Hindlimb muscle (tissue), 1 donor: ENCODE measurements around the gene GLB1L. TPM values are rescaled to one million over a fixed set of nuclear protein-coding genes. Genes with fewer than 3 reads are reported as not detected.

Source experiments
- DNase-seq: peaks from one replicate; pipeline ENCODE4 v3.0.0-alpha.2; 2013
- polyA plus RNA-seq: library from polyadenylated mRNA; unstranded; fragments of 120-200 nt; gene quantifications from one replicate; pipeline ENCODE4 v1.2.1, GENCODE V29; 2013; ENCODE audit not compliant: insufficient read length

The GLB1L gene
- polyA plus RNA-seq, 1 donor, result 4.4 TPM

DNA sequence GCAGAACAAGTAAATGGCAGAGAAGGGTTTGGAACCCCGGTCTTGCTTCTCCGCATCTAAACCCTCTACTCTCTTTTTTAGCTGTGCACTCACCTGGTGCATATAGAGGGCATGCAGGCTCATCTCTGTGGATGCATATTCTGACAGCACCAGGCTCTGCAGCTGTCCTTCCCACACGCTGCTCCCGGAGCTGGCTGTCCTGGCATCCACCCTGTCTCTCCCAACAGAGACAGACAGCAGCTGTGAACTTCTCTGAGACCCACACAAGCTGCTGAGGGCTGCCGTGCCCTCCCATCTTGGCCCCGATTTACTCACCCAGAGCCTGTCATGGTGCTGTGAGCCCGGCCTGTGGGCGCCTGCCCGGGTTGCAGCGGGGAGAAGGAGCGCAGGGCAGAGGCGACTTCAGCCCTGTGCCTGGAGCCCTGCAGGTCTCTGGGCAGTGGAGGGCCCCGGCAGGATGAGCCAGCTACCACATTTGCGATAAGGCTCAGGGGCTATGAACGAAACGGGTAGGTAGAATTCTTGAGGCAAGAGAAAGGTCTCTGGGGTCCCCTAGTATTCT lies 23.2 kb downstream of the GLB1L start:
- no peak for DNase-seq

DNA sequence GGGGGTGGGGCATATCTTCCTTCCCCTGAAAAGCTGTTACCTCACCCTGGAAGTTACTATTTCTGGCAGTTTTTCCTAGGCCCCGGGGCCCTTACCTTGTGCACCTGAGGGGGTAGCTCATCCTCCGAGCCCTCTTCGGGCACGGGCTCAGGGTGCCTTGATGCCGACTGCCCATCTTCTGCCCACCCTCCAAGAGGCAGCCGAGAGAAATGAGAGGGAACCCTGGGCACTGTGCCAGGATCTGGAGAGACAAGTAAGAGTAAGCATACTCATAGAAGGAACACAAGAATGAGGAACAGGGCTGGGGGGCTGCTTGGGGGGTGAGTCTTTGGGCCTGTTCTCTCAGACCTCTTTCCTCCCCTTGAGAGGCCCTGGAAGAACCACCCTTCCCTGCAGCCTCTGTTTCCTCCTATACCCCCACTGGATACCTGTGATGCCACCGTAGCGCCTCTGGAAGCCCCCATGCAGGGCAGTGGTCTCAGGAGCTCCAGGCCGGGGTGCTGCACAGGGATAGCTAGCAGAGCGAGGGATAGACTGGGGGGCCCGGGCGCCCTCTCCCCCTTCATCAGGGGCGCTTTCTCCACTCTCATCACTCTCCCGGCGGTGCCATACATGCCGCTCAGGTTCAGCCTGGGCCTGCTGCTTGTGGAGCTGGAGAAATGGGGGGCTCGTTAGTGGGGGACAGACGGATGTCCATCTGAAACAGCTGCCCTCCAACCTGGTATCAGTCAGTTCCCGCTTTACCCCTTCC lies 24.4 kb downstream of the GLB1L start:
- DNase-seq, result no peak

DNA sequence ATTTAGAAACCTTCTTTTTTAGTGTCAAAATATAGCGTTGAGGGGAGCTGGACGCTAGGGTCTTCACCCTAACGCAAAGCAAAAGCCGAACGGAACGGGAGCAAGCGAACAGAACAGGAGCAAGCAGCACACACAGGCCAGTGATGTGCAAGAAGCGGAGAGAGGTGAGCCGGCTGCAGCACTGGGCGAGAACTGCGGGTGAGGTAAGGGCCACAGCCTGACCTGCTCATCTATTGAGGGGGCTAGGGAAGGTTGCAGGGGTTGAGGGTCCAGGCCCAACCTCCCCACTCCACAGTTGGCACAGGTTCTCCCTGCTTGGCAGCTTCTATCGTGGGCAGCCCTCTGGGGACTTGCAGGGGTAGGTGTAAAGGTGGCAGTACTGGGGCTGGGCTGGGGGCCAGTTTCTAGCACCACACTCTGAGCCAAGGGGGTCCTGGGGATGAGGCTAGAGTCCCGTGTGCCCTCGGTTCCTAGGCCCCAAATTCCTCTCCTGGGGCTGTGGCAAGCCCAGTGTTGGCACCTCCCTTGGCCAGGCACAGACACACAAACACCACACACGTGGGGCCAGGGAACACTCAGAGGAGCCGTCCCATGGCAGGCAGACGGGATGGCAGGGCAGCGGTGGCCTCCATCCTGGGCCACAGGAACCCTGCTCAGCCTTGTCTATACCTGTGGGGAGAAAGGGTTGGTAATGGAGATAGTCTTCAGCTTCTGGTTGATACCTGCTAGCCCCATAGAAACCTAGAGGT lies 25.3 kb downstream of the GLB1L start:
- no peak for DNase-seq

DNA sequence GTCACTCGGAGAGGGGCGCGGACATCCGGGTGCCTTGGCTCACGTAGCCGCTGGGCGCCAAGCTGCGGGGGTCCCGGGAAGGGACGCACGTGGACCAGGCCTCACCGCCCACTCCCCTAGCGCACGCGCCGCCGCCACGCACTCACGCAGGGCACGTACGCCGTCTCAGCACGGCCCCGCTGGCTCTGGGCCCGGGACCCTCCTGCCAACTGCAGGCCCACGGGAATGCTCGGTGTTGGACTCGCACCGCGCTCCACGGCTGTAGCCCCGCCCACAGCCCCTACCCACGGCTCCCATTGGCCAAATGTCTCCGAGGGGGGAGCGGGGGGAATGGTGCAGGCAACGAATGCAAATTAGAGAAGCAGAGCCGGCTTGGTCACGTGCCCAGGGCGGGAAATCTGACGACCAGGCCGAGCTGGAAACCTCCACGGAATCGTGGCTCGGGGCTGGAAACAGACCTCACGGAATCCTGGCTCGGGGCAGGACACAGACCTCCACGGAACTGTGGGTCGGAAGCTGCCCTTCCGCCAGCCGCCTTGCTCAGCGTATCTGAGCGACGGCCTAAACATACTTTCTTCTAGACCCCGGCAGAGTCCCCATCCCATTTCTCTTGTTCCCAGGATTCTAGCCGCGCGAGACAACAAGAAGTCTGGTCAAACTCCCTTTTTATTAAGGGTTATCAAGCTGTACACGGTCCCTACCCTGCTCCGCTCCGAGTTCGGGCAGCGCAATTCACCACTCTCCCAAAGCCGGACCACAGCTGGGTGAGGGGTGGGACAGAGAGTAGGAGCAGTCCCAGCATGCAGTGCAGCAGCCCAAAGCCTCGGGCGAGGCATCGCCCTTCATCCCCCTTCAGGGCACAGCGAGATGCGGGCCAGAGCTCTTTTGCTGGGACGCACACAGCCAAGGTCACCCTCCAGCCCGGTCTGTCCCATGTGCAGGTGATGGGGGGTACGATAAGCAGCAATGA lies 26.2 kb downstream of the GLB1L start, which contains the start of gene ABCB6:
Gene ABCB6 (minus strand): TSS at position 227 of the 970 bp plus-strand sequence. CDS start 285 bp downstream, outside the sequence.
- DNase-seq, result peak; percentile 97

DNA sequence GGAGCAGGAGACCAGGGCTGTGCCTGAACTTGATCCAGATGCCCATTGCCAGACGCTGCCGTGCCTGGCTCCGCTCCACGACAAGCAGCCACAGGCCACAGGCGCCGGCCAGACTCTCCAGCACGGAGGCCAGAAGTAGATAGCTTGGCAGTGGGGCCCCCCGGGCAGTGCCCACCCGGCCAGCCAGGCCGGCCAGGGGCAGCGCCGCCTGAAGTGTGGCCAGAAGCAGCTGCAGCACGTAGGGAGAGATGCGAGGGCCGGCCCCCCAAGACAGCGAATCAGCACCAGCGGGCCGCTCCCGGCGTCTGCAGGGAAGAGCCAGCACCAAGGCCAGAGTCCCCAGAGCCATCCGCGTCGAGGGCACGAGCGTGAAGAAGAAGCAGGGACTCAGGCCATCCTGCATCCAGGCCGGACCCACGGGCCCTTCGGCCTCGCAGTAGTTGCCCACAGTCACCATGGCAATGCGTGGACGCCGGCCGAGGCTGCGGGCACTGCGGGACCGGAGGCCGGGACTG lies 27.0 kb downstream of the GLB1L start:
- DNase-seq, result no peak

DNA sequence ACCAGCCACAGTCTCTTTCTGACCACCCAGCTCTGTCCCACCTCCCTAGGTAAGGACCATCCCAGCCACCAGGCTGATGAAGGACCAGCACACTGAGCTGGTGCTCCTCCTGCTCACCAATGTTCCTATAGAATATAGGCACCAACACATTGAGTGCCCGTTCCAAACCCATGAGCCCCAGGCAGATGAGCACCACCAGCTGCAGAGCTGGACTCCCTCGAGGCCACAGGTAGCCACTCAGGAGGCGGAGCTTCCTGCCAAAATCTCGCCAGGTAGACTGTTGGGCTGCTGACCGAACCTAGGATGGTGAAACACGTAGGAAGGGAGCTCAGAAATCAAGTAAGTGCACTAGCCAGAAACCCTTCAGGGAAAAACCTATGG lies 28.7 kb downstream of the GLB1L start:
- no peak for DNase-seq

DNA sequence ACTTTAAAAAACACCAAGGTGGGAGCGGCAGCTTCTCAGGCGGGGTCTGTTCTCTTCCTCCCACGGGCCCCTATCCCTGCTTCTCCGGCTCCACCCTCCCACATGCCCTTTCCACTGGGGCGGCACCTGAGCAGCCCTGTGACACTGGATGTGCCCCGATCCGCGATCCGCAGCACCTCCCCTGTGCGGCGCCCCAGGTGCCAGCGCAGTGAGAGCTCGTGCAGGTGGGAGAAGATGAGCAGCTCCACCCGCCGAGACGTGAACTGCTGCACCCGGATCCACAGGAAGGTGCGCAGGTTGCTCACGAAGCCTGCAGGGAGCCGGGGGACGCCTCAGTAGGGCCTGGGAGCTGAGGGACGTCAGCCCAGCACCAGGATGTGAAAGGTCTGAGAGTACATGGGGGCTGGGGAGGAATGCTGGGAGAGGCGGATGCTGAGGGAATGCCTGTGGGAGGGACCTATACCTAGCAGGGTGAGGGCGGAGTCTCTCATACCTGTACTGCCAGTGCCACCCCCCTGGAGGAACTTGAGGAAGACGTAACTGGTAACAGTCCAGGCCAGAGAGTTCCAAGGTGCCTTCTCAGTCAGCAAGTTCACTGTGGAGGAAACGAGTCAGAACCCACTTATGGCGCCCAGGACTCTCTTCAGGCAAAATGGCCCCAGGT lies 29.2 kb downstream of the GLB1L start:
- DNase-seq, result no peak

DNA sequence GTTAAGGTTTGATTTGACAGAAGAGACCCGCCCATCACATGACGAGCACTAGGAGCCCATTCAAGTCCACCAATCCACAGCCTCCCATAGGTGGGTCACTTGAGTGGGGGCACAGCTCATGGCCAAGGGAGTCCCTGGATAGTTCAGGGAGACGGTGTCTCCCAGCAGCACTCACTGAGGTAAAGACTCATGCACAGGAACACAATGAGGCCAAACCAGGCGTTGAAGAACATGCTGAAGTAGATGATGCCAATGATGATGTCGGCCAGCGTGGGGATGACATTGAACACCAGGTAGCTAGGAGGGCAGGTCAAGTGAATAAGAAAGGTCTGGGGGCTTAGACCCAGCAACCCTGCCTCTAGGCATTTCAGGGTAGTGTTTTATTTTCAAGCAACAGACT lies 30.5 kb downstream of the GLB1L start:
- no peak for DNase-seq

DNA sequence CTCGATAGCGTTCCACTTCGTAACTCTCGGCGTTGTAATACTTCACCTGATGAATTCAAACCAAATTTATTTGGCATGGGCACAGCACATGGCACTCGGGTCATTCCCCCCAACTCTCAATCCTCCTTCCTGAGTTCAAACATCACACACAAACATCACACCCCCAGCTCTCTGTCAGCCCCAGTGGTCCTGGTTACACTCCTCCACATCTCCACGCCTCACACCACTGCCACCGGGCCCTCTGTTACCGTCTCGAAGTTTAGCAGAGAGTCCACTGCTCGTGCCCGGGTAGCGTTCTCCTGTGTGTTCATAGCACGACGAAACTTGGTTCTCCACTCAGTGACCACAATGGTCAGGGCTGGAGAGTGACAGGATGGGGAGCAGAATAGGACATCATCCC lies 31.1 kb downstream of the GLB1L start:
- no peak for DNase-seq

DNA sequence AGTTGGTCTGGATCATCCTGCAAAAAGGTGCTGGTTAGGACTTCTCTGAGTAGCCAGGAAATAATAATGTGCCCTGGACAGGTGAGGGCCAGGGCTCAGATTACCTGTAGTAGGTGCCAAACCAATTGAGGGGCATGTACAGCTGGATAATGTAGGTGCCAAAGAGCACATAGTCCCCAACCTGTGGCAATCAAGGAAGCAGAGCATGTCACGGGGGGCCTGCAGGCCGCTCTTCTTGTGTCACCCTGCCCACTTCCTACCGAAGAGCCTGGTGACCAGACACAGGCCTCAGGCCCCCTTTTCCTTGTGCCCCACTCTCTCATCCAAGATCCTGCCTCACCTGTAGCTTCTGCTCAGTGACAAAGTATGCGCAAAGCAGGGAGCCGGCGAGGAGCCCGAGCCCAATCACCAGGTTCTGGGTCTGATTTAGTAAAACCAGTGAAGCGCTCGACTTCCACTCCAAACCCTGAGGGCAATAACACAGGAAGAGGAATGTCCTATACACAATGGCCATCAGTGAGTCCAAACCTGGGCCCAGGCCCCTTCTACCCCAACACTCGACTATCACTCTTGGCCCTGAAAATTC lies 31.7 kb downstream of the GLB1L start:
- DNase-seq, result no peak

DNA sequence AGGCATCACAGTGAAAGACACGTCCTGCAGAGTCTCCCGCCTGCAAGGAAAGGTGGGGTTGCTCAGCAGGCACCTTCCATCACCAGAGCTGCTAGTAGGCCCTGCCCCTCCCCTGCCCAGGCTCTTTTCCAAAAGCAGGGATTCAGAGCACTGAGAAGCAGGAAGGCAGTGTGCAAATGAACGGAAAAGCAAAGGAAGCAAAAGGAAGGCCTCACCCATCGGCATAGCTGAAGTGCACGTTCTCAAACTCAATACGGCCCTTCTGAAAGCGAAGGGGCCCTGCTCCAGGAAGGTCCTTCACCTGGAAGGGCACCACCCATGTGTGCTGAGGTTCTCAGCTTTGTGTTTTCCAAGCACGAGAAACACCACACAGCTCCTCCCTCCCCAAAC lies 32.2 kb downstream of the GLB1L start:
- no peak for DNase-seq

DNA sequence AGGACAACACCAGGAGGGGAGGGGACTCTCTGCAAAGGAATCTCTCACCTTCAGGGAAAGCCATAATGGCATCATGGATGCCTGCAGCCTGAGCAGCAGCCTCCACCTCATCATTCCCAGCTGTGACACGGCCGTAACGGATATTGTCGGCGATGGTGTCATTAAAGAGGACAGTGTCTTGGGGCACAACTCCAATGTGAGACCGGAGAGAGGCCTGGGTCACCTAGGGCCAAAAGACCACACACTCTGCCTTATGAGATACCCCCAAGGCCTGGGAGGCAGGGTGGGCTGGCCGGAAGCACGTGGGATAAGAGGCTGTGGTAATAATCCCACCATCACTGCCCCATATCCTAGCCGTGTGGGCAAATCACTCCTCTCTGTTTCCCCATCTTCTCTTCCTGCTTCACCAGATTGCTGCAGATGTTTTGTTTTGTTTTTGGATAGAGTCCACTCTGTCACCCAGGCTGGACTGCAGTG lies 34.3 kb downstream of the GLB1L start:
- no peak for DNase-seq

DNA sequence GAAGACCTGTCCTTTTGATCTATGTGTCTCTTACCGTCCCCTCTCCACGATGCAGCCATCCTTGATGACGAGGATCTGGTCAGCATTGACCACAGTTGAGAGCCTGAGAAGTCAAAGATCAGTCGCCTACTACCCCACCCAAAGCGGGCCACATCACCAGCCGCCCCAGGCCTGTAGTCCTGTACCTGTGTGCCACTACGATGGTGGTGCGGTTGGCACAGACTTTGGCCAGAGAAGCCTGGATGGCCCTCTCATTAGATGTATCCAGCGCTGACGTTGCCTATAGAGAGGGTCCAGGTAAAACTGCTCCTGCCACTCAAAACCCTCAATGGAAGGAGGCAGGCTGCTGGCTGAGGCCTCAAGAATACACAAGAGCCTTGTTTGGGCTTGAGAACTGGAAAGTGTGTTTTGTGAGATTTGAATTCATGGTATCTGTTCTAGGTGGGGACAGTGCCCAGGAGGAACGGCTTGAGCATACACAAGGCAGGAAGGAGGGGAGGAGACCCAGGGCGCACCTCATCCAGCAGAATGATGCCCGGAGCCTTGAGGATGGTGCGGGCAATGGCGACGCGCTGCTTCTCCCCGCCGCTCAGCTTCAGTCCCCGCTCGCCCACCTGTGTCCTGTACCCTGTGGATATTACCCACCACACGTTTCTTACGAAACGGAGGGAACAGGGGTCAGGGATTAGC lies 34.9 kb downstream of the GLB1L start:
- no peak for DNase-seq

DNA sequence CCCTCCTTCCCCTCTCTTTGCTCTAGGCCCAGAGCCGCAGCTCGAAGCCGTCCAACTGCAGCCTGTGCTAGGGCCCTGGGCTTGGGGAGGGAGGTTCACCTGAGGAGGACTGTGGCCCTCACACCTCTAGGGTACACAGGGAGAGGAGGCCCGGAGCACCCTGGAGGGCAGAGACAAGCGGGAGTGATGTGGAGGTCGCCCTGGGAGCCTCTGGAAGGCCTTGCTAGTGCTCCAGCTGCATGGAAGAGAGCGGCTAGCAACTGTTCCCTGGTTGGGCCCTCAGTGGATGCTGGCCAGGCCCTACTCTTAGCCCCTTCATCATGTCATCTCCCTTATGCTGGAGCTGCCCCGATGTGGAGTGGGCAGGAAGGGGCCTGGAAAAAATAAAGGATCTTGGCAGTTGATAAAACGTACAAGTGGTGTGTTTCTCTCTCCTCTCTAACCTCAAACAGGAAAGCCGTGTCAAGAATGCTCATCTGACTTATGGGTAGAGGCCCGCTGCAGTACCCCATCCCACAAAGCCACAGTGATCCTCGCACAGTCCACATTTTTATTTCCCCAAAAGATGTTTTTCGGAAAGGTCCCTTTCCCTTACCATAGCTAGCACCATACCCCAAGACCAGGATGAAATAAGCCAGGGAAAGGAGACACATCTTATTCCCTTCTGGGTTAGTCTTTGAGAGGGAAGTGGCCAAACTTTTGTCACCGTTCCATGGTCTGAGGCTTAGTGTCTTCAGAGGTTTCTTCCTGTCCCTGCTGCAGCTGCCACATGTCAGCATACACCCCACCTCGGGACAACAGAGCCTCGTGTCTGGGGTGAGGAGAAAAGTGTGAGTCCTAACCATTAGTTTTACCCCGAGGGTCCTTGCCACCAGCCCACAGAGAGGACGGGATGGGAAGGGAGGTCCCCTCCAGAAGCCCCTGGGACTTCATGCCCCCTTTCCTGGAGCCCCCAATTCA lies 35.7 kb downstream of the GLB1L start:
- DNase-seq, result no peak

DNA sequence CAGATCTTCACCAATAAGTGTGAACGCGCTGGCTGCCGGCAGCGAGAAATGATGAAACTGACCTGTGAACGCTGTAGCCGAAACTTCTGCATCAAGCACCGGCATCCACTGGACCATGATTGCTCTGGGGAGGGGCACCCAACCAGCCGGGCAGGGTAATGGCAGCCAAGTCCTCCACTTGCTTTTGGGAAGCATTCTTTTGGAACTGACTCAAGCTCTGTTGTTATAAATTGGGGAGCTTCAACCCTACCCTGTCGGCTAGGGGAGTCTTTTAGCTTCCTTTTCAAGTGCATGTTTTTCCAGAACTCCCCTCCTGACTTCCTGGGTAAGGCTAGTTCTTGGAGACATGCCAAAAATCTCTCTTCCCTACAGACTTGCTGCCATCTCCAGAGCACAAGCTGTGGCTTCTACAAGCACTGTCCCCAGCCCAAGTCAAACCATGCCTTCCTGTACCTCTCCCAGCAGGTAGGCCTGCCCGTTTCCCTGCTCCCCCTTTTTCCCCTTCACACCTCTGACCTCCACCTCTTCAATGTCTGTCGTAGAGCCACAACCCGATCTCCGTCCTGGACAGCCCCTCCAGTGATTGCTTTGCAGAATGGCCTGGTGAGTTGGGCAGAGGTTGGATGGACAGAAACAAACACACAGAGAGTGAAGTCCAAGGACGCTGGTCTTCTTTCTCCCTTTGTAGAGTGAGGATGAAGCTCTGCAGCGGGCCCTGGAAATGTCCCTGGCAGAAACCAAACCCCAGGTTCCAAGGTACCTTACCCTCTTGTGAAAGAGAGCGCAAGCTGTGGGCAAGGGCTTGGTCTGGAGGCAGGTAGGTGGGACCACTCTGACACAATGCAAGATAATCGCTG lies 37.1 kb downstream of the GLB1L start:
- no peak for DNase-seq

DNA sequence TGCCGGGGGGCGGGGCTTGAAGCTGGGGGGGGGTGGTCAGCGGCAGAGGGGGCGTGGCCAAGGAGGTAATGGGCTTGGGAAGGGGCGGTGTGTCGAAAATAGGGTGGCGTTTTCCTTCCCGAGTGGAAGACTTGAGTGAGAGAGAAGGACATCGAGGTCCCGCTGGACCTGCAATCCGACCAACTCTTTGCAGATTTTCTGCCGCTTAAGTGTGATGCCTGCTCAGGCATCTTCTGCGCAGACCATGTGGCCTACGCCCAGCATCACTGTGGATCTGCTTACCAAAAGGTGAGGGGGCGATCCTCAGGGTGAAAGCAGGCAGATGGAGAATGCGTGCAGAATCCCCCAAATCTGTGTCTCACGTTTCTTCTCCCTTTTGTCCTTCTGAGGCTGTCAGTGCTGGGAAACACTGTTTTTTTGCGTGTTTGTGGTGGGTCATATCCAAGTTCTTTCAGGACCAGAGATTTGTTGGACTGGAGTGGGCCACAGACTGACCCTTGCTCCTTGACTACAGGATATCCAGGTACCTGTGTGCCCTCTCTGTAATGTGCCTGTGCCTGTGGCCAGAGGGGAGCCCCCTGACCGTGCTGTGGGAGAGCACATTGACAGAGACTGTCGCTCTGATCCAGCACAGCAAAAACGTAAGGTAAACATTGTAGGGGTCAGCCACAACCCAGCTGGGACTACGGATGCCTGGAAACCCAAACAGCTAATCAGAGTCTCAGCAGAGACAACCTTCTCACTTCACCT lies 37.9 kb downstream of the GLB1L start:
- no peak for DNase-seq

DNA sequence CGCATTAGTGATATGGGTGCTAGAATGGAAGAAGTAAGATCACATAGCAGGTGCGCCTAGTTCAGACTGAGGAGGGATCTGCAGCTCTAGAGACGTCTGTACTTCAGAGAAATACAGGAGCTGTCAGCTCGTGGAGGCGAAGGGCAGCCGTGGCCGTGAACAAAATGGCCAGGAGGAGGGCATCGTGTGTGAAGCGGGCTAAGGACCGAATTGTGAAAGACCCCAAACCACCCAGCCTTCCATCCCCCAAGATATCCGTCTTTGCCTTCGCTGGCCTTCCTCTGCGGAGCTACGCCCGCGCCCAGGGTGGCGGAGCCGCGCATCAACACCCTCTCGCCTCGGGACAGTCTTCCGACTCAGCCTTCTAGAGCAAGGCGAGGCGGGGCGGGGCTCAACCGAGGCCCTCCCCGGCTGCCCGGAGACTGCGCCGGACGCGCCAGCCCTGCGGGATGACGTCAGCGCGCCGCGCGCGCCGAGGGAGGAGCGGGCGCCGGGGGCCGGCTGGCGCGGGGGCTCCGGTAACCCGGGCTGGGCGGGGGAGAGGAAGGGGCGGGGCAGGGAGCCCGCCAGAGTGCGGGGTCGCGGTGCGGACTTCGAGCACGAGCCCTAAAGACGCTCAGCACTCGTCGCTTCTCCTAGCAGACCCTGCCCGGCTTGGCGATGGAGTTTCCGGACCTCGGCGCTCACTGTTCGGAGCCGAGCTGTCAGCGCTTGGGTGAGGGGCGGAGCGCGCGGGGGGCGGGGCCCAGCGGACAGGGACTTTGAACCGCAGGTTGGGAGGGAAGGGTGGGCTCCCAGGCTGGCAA lies 38.7 kb downstream of the GLB1L start, which contains the start of gene ZFAND2B:
Gene ZFAND2B (plus strand): TSS at position 455 of the 806 bp plus-strand sequence. CDS start 206 bp downstream, at position 661.
- DNase-seq, result peak; percentile 99
